NB4 (cell line): ENCODE measurements around the gene ARL2.

Experiments
- DNase-seq: peaks from one replicate; pipeline ENCODE4 v3.0.0; 2010; ENCODE audit warnings: low read depth
- H3K4me3 ChIP-seq: one replicate; pipeline ENCODE4 v1.5.1; 2011; ENCODE audit warnings: mild to moderate bottlenecking, low read depth, low read length, moderate library complexity
- CTCF ChIP-seq: IDR thresholded peaks from one replicate; pipeline ENCODE4 v1.5.1; 2012; ENCODE audit warnings: low read depth, low read length
- MYC ChIP-seq: IDR thresholded peaks from 2 replicates; pipeline ENCODE4 v1.6.1; 2011; ENCODE audit warnings: low read depth, low read length
- POLR2A ChIP-seq: IDR thresholded peaks from 2 replicates; pipeline ENCODE4 v1.6.1; 2011; ENCODE audit warnings: mild to moderate bottlenecking; ENCODE audit not compliant: insufficient read length; ENCODE audit errors: extremely low read depth
- TF ChIP-seq, protein P1 (sequence below): IDR thresholded peaks from 2 replicates; pipeline ENCODE4 v1.6.1; 2011; ENCODE audit warnings: low read depth, low read length

ARL2 gene

GRCh38 chr11:65047581-65048422, 33.8 kb downstream of the ARL2 start:
- H3K4me3 ChIP-seq: no peak overlapping the region
- TF ChIP-seq CTCF (no peak), POLR2A (no peak), MYC (no peak)
- TF ChIP-seq, protein P1, sequence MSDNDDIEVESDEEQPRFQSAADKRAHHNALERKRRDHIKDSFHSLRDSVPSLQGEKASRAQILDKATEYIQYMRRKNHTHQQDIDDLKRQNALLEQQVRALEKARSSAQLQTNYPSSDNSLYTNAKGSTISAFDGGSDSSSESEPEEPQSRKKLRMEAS: no peak
- no peak for DNase-seq

- TF ChIP-seq MYC: no peak
- no peak for TF ChIP-seq CTCF
- no peak for TF ChIP-seq POLR2A
- TF ChIP-seq, protein P1: no peak
- H3K4me3 ChIP-seq: no peak overlapping the region
- peak; percentile 37 for DNase-seq
These were observed 37.5 kb downstream of the ARL2 start for GRCh38 chr11:65051398-65051858.

DNA sequence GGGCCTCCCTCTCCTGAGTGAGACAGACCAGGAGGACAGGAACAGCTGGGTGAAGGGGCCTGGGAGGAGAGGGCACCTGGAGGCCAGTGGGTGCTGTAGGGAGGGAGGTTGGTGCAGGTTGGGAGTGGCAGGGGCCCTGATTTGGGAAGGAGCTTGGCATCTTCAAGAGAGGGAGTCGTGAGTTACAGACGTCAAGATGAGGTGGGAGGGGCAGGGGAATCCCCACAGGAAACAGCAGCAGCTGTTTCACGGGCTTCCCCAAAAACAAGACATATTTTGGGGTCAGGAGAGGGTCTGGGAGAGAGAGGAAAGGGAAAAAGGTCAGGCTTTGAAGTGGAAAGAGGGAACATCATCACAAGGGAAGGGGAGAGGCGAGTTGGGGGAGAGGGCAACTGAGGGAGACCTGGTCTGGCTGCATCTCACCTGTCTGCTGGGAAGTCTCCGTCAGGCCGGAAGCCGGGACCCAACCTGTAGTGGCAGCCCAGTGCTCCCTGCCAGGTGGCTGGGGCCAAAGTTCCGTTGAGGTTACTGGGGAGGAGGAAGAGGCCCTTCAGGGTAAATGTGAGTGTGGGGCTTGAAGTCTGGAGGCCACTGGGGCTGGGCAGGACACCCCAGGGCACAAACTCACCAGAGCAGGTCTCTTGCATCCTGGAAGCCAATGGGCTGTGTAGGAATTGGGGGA, 40.0 kb downstream of the ARL2 start:
- no peak overlapping the region for H3K4me3 ChIP-seq
- no peak for DNase-seq
- no peak for TF ChIP-seq MYC
- TF ChIP-seq, protein P1: no peak
- TF ChIP-seq CTCF: no peak
- TF ChIP-seq POLR2A: no peak

GRCh38 chr11:65055538-65055937, 41.6 kb downstream of the ARL2 start:
- no peak for DNase-seq
- no peak overlapping the region for H3K4me3 ChIP-seq
- no peak for TF ChIP-seq MYC
- TF ChIP-seq, protein P1: no peak
- TF ChIP-seq POLR2A: no peak
- TF ChIP-seq CTCF: no peak

DNA sequence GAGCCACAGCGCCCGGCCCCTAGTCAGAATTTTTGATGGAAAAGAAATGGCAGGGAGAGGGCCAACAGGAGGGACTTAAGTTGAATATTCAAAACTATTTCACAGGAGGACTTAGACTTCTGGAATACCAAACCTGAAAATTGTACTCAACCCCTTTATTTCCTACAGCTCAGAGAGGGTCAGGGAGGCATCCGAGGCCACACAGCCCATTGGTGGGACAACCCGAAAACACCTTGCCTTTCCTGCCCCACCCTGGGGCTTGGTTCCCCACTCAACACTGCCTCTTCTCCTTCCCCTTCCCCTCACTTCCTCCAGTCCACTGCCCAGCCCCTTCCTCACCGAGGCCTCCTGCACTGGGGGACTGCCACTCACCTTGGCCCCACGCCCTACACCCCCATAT, 43.0 kb downstream of the ARL2 start:
- H3K4me3 ChIP-seq: no peak overlapping the region
- TF ChIP-seq POLR2A (no peak), MYC (no peak), CTCF (no peak)
- TF ChIP-seq, protein P1: no peak
- no peak for DNase-seq
